ENCODE data around the gene NKTR. TPM values are rescaled to one million over a fixed set of nuclear protein-coding genes. Genes with fewer than 3 reads are reported as not detected.

Gene NKTR
- polyA plus RNA-seq, 1 donor (not counting 4 experiments of a cell fraction or from before 2014, with no cell fraction given), result 38.6 TPM

DNA sequence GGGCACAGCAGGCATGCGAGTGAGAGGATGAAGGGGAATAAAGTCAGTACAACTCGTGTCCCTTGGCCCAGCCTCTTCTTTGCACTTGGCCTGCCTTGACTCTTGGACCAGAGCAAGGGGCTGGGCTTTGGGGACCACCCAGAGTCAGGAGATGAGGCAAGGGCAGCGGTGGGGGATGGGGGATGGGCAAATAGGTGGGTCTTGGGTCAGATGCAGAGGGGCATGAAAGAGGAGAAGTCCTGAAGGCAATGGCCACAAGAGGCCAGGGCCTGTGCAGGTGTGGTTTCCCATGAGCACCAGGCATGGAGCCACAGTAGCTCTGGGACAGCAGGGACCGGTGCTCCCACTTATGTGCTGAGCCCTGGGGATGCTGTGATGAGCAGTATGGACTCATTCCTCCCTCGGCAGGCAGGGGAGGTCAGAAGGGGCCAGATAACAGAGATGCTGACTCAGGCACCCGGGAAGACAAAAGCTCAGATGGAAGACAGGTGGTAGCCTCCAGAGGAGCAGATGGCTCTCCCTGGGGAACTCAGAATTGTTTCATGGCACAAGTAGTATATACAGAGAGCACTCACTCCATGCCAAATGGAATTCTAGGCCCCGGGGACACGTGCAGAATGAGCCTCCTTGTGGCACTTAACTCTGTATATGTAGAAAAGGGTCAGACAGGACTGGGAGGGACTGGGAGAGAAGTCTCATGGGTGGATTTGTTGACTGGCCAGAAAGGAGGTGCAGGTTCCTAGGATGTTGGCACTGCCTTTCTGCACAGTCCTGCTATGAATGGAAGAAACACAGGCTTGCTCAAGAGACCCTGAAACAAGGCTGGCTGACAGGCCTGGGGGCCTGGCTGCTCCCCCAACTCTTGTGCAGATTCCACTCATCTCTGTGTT is 67.3 kb downstream of the NKTR start:
- dilution Hi-C loops (cut with MboI; ENCODE audit: extremely low pct_ligation_motif_present, low sequenced_read_pairs), result no loop called here

DNA sequence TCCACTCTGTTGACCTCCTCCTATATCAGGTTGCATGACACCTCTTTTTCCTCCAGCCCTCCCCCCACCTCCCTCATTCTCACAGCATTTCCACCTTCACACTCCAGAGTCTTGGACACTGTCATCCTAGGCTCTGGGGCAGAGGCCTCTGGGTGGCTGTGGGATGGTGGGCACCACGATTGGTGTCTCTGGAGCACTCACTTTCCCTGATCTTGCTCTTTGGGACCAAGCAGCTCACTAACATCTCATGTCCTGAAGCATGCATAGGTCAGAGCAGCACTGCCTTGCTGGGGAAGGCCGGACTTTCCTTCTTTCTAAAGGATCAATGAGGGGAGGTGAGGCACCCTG is 67.9 kb downstream of the NKTR start:
- Histone ChIP-seq H3K9me3 (ENCODE audit: control insufficient read depth, low read depth, low read length) (no peaks in the 10 kb centered on the region), H3K36me3 (ENCODE audit: control insufficient read depth in 2 of 2, extremely low read depth in 1 of 2, insufficient read depth in 2 of 2, low read length in 2 of 2) (peaks cover 0 to under 1% of the 10 kb centered on the region in 2 experiments), H3K9me1 (ENCODE audit: control insufficient read depth, extremely low read depth, insufficient read depth, low read length) (no peaks in the 10 kb centered on the region), H3K27me3 (ENCODE audit: control insufficient read depth, extremely low read depth, insufficient read depth, low read length) (no peaks in the 10 kb centered on the region), H3K4me2 (ENCODE audit: control insufficient read depth, extremely low read depth, insufficient read depth, low read depth, low read length) (no peak overlapping the region), H3K9ac (ENCODE audit: control insufficient read depth, extremely low read depth, insufficient read depth, low read length) (no peak overlapping the region), H2AFZ (ENCODE audit: control insufficient read depth, low read length) (no peak overlapping the region), H3K4me1 (ENCODE audit: control insufficient read depth, extremely low read depth, insufficient read depth, low read length) (peaks cover 4% of the 10 kb centered on the region), H3K27ac (ENCODE audit: control insufficient read depth, insufficient read depth, low read length) (no peak overlapping the region), H3K4me3 (ENCODE audit: control insufficient read depth in 2 of 3, extremely low read depth in 1 of 3, insufficient read depth in 2 of 3, low read depth in 1 of 3, low read length in 3 of 3) (no peak overlapping the region), H4K20me1 (ENCODE audit: control insufficient read depth, extremely low read depth, insufficient read depth, low read length) (no peaks in the 10 kb centered on the region), H3K79me2 (ENCODE audit: control insufficient read depth, insufficient read depth, low read length) (no peaks in the 10 kb centered on the region)
- FAIRE-seq (no peak), DNase-seq (ENCODE audit: low read depth, low spot score) (no peak)
- dilution Hi-C loops (cut with MboI; ENCODE audit: extremely low pct_ligation_motif_present, low sequenced_read_pairs), result no loop called here
- TF ChIP-seq EZH2 (IDR thresholded peaks at IDR 0.05; ENCODE audit: low read length) (no peak), CTCF (optimal IDR thresholded peaks at IDR 0.05 in 1 of 3, IDR thresholded peaks at IDR 0.05 in 1 of 3, conservative IDR thresholded peaks at IDR 0.05 in 1 of 3; ENCODE audit: extremely low read depth in 1 of 3, insufficient read depth in 2 of 3, low read length in 3 of 3) (no peak)

More for the DNA sequence above, 67.3 kb downstream of the NKTR start:
- no peaks in the 10 kb centered on the region for H3K9me1 ChIP-seq (ENCODE audit: control insufficient read depth, extremely low read depth, insufficient read depth, low read length)
- no peaks in the 10 kb centered on the region for H4K20me1 ChIP-seq (ENCODE audit: control insufficient read depth, extremely low read depth, insufficient read depth, low read length)
- DNase-seq (ENCODE audit: low read depth, low spot score), result no peak
- no peak overlapping the region for H2AFZ ChIP-seq (ENCODE audit: control insufficient read depth, low read length)
- no peak for FAIRE-seq
- peaks cover 0 to 2% of the 10 kb centered on the region in 2 experiments for H3K36me3 ChIP-seq (ENCODE audit: control insufficient read depth in 2 of 2, extremely low read depth in 1 of 2, insufficient read depth in 2 of 2, low read length in 2 of 2)
- no peak for TF ChIP-seq EZH2 (IDR thresholded peaks at IDR 0.05; ENCODE audit: low read length)
- no peak for TF ChIP-seq CTCF (optimal IDR thresholded peaks at IDR 0.05 in 1 of 3, IDR thresholded peaks at IDR 0.05 in 1 of 3, conservative IDR thresholded peaks at IDR 0.05 in 1 of 3; ENCODE audit: extremely low read depth in 1 of 3, insufficient read depth in 2 of 3, low read length in 3 of 3)
- no peaks in the 10 kb centered on the region for H3K27me3 ChIP-seq (ENCODE audit: control insufficient read depth, extremely low read depth, insufficient read depth, low read length)
- H3K4me1 ChIP-seq (ENCODE audit: control insufficient read depth, extremely low read depth, insufficient read depth, low read length), result peaks cover 4% of the 10 kb centered on the region
- no peaks in the 10 kb centered on the region for H3K9me3 ChIP-seq (ENCODE audit: control insufficient read depth, low read depth, low read length)
- no peak overlapping the region for H3K27ac ChIP-seq (ENCODE audit: control insufficient read depth, insufficient read depth, low read length)
- no peak overlapping the region for H3K9ac ChIP-seq (ENCODE audit: control insufficient read depth, extremely low read depth, insufficient read depth, low read length)
- no peak overlapping the region for H3K4me3 ChIP-seq (ENCODE audit: control insufficient read depth in 2 of 3, extremely low read depth in 1 of 3, insufficient read depth in 2 of 3, low read depth in 1 of 3, low read length in 3 of 3)
- H3K4me2 ChIP-seq (ENCODE audit: control insufficient read depth, extremely low read depth, insufficient read depth, low read depth, low read length), result no peak overlapping the region
- no peaks in the 10 kb centered on the region for H3K79me2 ChIP-seq (ENCODE audit: control insufficient read depth, insufficient read depth, low read length)

Data from keratinocyte (primary cell).